OCI-LY7 (cell line): ENCODE measurements around the gene METRN.

Source experiments
- CTCF ChIP-seq: fragments of 200-600 bp; sonication (generic); conservative IDR thresholded peaks from 2 replicates; pipeline ENCODE4 v1.5.1; 2014; ENCODE audit warnings: mild to moderate bottlenecking, antibody characterized with exemption, low read length, moderate library complexity, mixed read lengths
- EZH2phosphoT487 ChIP-seq: fragments of 200-600 bp; sonication (generic); IDR thresholded peaks from 2 replicates; pipeline ENCODE4 v1.6.1; 2018; ENCODE audit warnings: low read depth, borderline replicate concordance, mild to moderate bottlenecking, mixed run types, antibody characterized with exemption, low read length, moderate library complexity, mixed read lengths

DNA sequence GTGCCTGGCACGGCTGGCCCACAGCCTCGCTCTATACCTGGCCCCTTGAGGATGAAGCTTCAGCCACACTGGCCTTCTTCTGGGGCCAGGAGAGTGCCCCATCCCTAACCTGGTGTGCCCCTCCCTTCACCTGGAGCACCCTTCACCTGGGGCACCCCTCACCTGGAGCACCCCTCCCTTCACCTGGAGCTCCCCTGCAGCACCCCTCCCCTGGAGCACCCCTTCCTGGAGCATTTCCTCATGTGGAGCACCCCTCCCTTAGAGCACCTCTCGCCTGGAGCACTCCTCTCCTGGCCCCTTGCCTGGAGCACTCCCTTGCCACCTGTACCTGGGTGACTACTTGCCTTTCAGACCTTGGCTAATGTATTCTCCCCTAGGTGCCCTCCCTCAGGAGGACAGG is 6.9 kb upstream of the METRN start:
- TF ChIP-seq CTCF (no peak), EZH2phosphoT487 (no peak)
